ENCODE data around the gene ZC3H11A. TPM values are rescaled to one million over a fixed set of nuclear protein-coding genes. Genes with fewer than 3 reads are reported as not detected.
"Not testable (repeated sequence)": the region's sequence is repeated elsewhere in the genome, so short reads cannot be mapped to it uniquely, and the experiment has no call there.

Gene ZC3H11A
- total and polyA plus RNA-seq, 2 donors (not counting 3 experiments of a cell fraction or from before 2014, with no cell fraction given): 36.8 to 72.6 TPM

DNA sequence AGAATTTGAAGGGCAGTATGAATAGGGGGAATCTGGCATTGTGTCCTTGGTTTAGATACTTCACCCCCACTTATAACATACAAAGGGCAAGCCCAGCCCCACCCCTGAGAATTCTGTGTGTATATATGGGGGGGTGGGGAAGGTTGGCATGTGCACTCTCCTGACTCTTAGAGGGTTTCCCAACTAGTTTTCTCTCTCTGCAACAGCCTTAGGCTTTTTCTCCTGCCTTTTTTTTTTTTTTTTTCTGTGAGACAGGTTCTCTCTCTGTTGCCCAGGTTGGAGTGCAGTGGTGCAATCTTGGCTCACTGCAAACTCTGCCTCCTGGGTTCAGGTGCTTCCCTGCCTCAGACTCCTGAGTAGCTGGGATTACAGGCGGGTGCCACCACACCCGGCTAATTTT lies 2.9 kb upstream of the ZC3H11A start:
- Histone ChIP-seq H3K9me1 (replicated peaks; ENCODE audit: control insufficient read depth, extremely low read depth, insufficient read depth, low read length) (no peaks in the 10 kb centered on the region), H3K4me1 (ENCODE audit: control insufficient read depth, extremely low read depth, insufficient read depth, low read length) (peaks cover 16% of the 10 kb centered on the region), H3K27ac (ENCODE audit: insufficient read depth, low read depth, low read length) (no peak overlapping the region), H2AFZ (ENCODE audit: low read depth, low read length) (no peak overlapping the region), H3K9me3 (replicated peaks; ENCODE audit: control insufficient read depth, insufficient read depth, low read length) (no peaks in the 10 kb centered on the region), H3K4me2 (ENCODE audit: insufficient read depth, low read length) (no peak overlapping the region), H3K9ac (replicated peaks; ENCODE audit: extremely low read depth, insufficient read depth, low read length) (no peak overlapping the region), H3K36me3 (ENCODE audit: control insufficient read depth in 2 of 2, extremely low read depth in 1 of 2, insufficient read depth in 2 of 2, low read length in 2 of 2) (no peaks in the 10 kb centered on the region), H3K4me3 (replicated peaks in 1 of 3; ENCODE audit: insufficient read depth in 1 of 3, low read depth in 1 of 3, low read length in 3 of 3) (no peak overlapping the region), H3K79me2 (ENCODE audit: control insufficient read depth, insufficient read depth, low read length) (peaks cover 16% of the 10 kb centered on the region), H3K27me3 (ENCODE audit: control insufficient read depth in 2 of 2, insufficient read depth in 2 of 2, low read length in 2 of 2) (no peaks in the 10 kb centered on the region), H4K20me1 (replicated peaks; ENCODE audit: control insufficient read depth, extremely low read depth, insufficient read depth, low read length) (no peaks in the 10 kb centered on the region)
- FAIRE-seq (no peak), DNase-seq (ENCODE audit: low read depth, low spot score) (no peak)
- dilution Hi-C loops (cut with MboI; ENCODE audit: extremely low pct_ligation_motif_present, low sequenced_read_pairs): no loop called here
- TF ChIP-seq MYC (IDR thresholded peaks at IDR 0.05; ENCODE audit: low read depth, low read length): no peak
- no peak for TF ChIP-seq POLR2AphosphoS5 (IDR thresholded peaks at IDR 0.05; ENCODE audit: insufficient read depth, low read depth, low read length)
- no peak for TF ChIP-seq GATA2 (IDR thresholded peaks at IDR 0.05; ENCODE audit: insufficient read depth, insufficient read length, low read depth, low read length)
- no peak for TF ChIP-seq EZH2 (IDR thresholded peaks at IDR 0.05; ENCODE audit: borderline replicate concordance, low read depth, low read length, severe bottlenecking)
- TF ChIP-seq, protein P1, sequence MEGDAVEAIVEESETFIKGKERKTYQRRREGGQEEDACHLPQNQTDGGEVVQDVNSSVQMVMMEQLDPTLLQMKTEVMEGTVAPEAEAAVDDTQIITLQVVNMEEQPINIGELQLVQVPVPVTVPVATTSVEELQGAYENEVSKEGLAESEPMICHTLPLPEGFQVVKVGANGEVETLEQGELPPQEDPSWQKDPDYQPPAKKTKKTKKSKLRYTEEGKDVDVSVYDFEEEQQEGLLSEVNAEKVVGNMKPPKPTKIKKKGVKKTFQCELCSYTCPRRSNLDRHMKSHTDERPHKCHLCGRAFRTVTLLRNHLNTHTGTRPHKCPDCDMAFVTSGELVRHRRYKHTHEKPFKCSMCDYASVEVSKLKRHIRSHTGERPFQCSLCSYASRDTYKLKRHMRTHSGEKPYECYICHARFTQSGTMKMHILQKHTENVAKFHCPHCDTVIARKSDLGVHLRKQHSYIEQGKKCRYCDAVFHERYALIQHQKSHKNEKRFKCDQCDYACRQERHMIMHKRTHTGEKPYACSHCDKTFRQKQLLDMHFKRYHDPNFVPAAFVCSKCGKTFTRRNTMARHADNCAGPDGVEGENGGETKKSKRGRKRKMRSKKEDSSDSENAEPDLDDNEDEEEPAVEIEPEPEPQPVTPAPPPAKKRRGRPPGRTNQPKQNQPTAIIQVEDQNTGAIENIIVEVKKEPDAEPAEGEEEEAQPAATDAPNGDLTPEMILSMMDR (IDR thresholded peaks at IDR 0.05; ENCODE audit: extremely low read depth in 1 of 2, insufficient read depth in 1 of 2, low read depth in 1 of 2, low read length in 2 of 2): no peak
- no TSS peak for BruUV-seq (replicated peaks)
- intact Hi-C loops (cut with micrococcal nuclease): no loop called here
- ChIA-PET CTCF (interaction anchor here (0.7 to 1.3 kb wide), 2 partner anchors 91 to 240 kb away, joined by 3 to 5 read pairs; no protein-coding TSS in a partner anchor), POLR2A (no interaction called here)

DNA sequence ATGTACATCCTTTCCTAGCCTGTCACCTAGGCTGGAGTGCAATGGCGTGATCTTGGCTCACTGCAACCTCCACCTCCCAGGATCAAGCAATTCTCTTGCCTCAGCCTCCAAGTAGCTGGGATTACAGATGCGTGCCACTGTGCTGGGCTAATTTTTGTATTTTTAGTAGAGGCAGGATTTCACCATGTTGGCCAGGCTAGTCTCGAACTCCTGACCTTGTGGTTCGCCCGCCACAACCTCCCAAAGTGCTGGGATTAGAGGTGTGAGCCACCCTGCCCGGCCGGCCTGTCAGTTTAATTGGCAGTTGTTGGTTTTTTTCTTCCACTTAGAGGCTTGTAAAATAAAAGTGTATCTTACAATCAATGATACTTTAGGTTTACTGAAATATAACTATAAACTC lies 1.9 kb upstream of the ZC3H11A start:
- H2AFZ ChIP-seq (ENCODE audit: low read depth, low read length); H3K9me3 ChIP-seq (replicated peaks; ENCODE audit: control insufficient read depth, insufficient read depth, low read length); intact Hi-C loops (cut with micrococcal nuclease); H3K4me2 ChIP-seq (ENCODE audit: insufficient read depth, low read length); POLR2A ChIA-PET; FAIRE-seq; CTCF ChIA-PET; H3K4me3 ChIP-seq (replicated peaks in 1 of 3; ENCODE audit: insufficient read depth in 1 of 3, low read depth in 1 of 3, low read length in 3 of 3); dilution Hi-C loops (cut with MboI; ENCODE audit: extremely low pct_ligation_motif_present, low sequenced_read_pairs); BruUV-seq (replicated peaks); DNase-seq (ENCODE audit: low read depth, low spot score); H3K27ac ChIP-seq (ENCODE audit: insufficient read depth, low read depth, low read length); H3K27me3 ChIP-seq (ENCODE audit: control insufficient read depth in 2 of 2, insufficient read depth in 2 of 2, low read length in 2 of 2); H3K9ac ChIP-seq (replicated peaks; ENCODE audit: extremely low read depth, insufficient read depth, low read length); H4K20me1 ChIP-seq (replicated peaks; ENCODE audit: control insufficient read depth, extremely low read depth, insufficient read depth, low read length); H3K36me3 ChIP-seq (ENCODE audit: control insufficient read depth in 2 of 2, extremely low read depth in 1 of 2, insufficient read depth in 2 of 2, low read length in 2 of 2); H3K9me1 ChIP-seq (replicated peaks; ENCODE audit: control insufficient read depth, extremely low read depth, insufficient read depth, low read length): not testable (repeated sequence)
- Histone ChIP-seq H3K79me2 (ENCODE audit: control insufficient read depth, insufficient read depth, low read length) (peaks cover 27% of the 10 kb centered on the region), H3K4me1 (ENCODE audit: control insufficient read depth, extremely low read depth, insufficient read depth, low read length) (peaks cover 16% of the 10 kb centered on the region)

All from endothelial cell of umbilical vein (primary cell).